HepG2 (cell line): ENCODE results near the gene SYNGR4. TPM values are rescaled to one million over a fixed set of nuclear protein-coding genes. Genes with fewer than 3 reads are reported as not detected.
A peak's percentile ranks its signal among the peaks of the same experiment; 100 is the strongest.

ENCODE experiments used
- CEBPZ ChIP-seq: IDR thresholded peaks from 2 replicates; pipeline ENCODE4 v1.6.1; 2012; ENCODE audit warnings: low read length, improper control_type of control experiment
- CENPBD1 ChIP-seq: sonication (generic); formaldehyde crosslinking; IDR thresholded peaks from 2 replicates; pipeline ENCODE4 v1.8.0; 2022; ENCODE audit warnings: missing genetic modification reagents, low read depth, mild to moderate bottlenecking, borderline replicate concordance
- ERF ChIP-seq: IDR thresholded peaks from 2 replicates; pipeline ENCODE4 v1.6.1; 2018; ENCODE audit warnings: missing biosample characterization, missing genetic modification reagents
- ETS1 ChIP-seq: sonication (generic); formaldehyde crosslinking; IDR thresholded peaks from 2 replicates; pipeline ENCODE4 v1.4.0; 2020; ENCODE audit warnings: missing genetic modification reagents
- FOXA1 ChIP-seq, 2 experiments: fragments of 450-650 bp in 1 of 2; sonication (generic) in 1 of 2; formaldehyde crosslinking in 1 of 2; IDR thresholded peaks; 2 replicates each; pipeline versions ENCODE4 v1.4.0 to v1.6.1; 2016 to 2020; ENCODE audit warnings: missing genetic modification reagents in 1 of 2
- HIC2 ChIP-seq: sonication (generic); formaldehyde crosslinking; IDR thresholded peaks from 2 replicates; pipeline ENCODE4 v1.9.0; 2022; ENCODE audit warnings: low read depth, missing genetic modification reagents
- HNRNPLL ChIP-seq: fragments of 200-400 bp; formaldehyde crosslinking; IDR thresholded peaks from 2 replicates; pipeline ENCODE4 v1.6.1; 2017; ENCODE audit warnings: mild to moderate bottlenecking, low read depth, low read length; ENCODE audit not compliant: poor library complexity, severe bottlenecking
- MIER3 ChIP-seq: IDR thresholded peaks from 2 replicates; pipeline ENCODE4 v1.6.1; 2016; ENCODE audit warnings: missing compliant biosample characterization, borderline replicate concordance
- MXD3 ChIP-seq: IDR thresholded peaks from 2 replicates; pipeline ENCODE4 v1.6.1; 2016; ENCODE audit warnings: mild to moderate bottlenecking, missing biosample characterization, missing genetic modification reagents
- MXI1 ChIP-seq: IDR thresholded peaks from 3 replicates; pipeline ENCODE4 v1.6.1; 2012; ENCODE audit warnings: low read depth, low read length, inconsistent platforms, borderline replicate concordance
- MYPOP ChIP-seq: sonication (generic); formaldehyde crosslinking; IDR thresholded peaks from 2 replicates; pipeline ENCODE4 v1.8.1; 2023; ENCODE audit warnings: mild to moderate bottlenecking, moderate library complexity, missing genetic modification reagents
- NR2F2 ChIP-seq: IDR thresholded peaks from 2 replicates; pipeline ENCODE4 v1.6.1; 2012; ENCODE audit warnings: low read depth, inconsistent platforms, borderline replicate concordance
- NR2F6 ChIP-seq, 2 experiments: IDR thresholded peaks; 2 replicates each; pipeline ENCODE4 v1.6.1; 2016; ENCODE audit warnings: antibody characterized with exemption in 1 of 2, mild to moderate bottlenecking in 1 of 2
- SNAPC5 ChIP-seq: sonication (generic); formaldehyde crosslinking; IDR thresholded peaks from 2 replicates; pipeline ENCODE4 v1.8.1; 2023; ENCODE audit warnings: mild to moderate bottlenecking, missing genetic modification reagents, borderline replicate concordance
- SP1 ChIP-seq, 2 experiments: fragments of 450-650 bp in 1 of 2; sonication (generic) in 1 of 2; formaldehyde crosslinking in 1 of 2; IDR thresholded peaks; 2 replicates each; pipeline versions ENCODE4 v1.4.0 to v1.6.1; 2016 to 2020; ENCODE audit warnings: missing genetic modification reagents in 1 of 2
- TBX3 ChIP-seq: fragments of 450-650 bp; IDR thresholded peaks from 2 replicates; pipeline ENCODE4 v1.6.1; 2017; ENCODE audit warnings: antibody characterized with exemption, mild to moderate bottlenecking, inconsistent platforms, borderline replicate concordance
- ZNF224 ChIP-seq: sonication (generic); formaldehyde crosslinking; IDR thresholded peaks from 2 replicates; pipeline ENCODE4 v1.5.0; 2020; ENCODE audit warnings: mild to moderate bottlenecking, missing genetic modification reagents
- ZNF343 ChIP-seq: sonication (generic); formaldehyde crosslinking; IDR thresholded peaks from 2 replicates; pipeline ENCODE4 v1.4.0; 2020; ENCODE audit warnings: mild to moderate bottlenecking, missing genetic modification reagents
- ZSCAN25 ChIP-seq: sonication (generic); formaldehyde crosslinking; IDR thresholded peaks from 2 replicates; pipeline ENCODE4 v1.8.0; 2022; ENCODE audit warnings: mild to moderate bottlenecking, missing genetic modification reagents
- polyA plus RNA-seq, 8 experiments: library from polyadenylated mRNA; depleted of rRNA in 3 of 8; stranded (reverse) in 7 of 8; unstranded in 1 of 8; fragments of >200 nt; fragmentation: Illumina TruSeq in 4 of 8; extraction: Trizol in 4 of 8; gene quantifications; 2 replicates each; pipeline versions ENCODE4 v1.2.1 to v1.2.3, GENCODE V29; 2011 to 2016; ENCODE audit warnings: low read depth in 4 of 8, missing spikeins in 1 of 8, mixed read lengths in 1 of 8; ENCODE audit not compliant: insufficient read depth in 1 of 8
- total RNA-seq, 5 experiments: library from RNA; depleted of rRNA; stranded (reverse); fragments of >200 nt; fragmentation: Illumina TruSeq; extraction: Trizol; gene quantifications; 2 replicates each; pipeline ENCODE4 v1.2.3, GENCODE V29; 2016; ENCODE audit warnings: low read depth in 1 of 5

Gene SYNGR4
- total and polyA plus RNA-seq, 2 of the 13 experiments (the other 11 are each of a cell fraction or from before 2014, with no cell fraction given), result not detected

- TF ChIP-seq MXI1 (peak; percentile 51; the same call in 1 of the 3 replicates), TBX3 (no peak), CEBPZ (no peak), ETS1 (CRISPR knock-in tag) (no peak), ZSCAN25 (CRISPR knock-in tag) (no peak), NR2F2 (no peak), CENPBD1 (CRISPR knock-in tag) (no peak), HNRNPLL (peak; percentile 50), MIER3 (CRISPR knock-in tag) (0 out of 2 replicates have a peak, but pooled peaks have one; percentile 25), ERF (CRISPR knock-in tag) (peak; percentile 61; the same call in 1 of the 2 replicates), ZNF224 (CRISPR knock-in tag) (no peak), FOXA1 (IDR thresholded peaks at IDR 0.05) (no peak), FOXA1 (CRISPR knock-in tag; IDR thresholded peaks at IDR 0.05) (no peak), MXD3 (CRISPR knock-in tag) (peak; percentile 68; the same call in 1 of the 2 replicates), SNAPC5 (CRISPR knock-in tag) (no peak), SP1 (IDR thresholded peaks at IDR 0.05) (no peak), SP1 (CRISPR knock-in tag; IDR thresholded peaks at IDR 0.05) (peak; percentile 86), ZNF343 (CRISPR knock-in tag) (no peak), HIC2 (CRISPR knock-in tag) (0 out of 2 replicates have a peak, but pooled peaks have one; percentile 3), MYPOP (CRISPR knock-in tag) (no peak), NR2F6 (IDR thresholded peaks at IDR 0.05) (no peak), NR2F6 (CRISPR knock-in tag; IDR thresholded peaks at IDR 0.05) (no peak)
Measured at GRCh38 chr19:48391100-48392005, 27.2 kb downstream of the SYNGR4 start, which contains the start of gene KDELR1 (continued).
